ENCODE measurements around the gene CTXND2. TPM values are rescaled to one million over a fixed set of nuclear protein-coding genes. Genes with fewer than 3 reads are reported as not detected.

Gene CTXND2
- total RNA-seq, 1 experiment from 2014 or later: not detected

- no peak for TF ChIP-seq ZBTB33 (IDR thresholded peaks at IDR 0.05; ENCODE audit: extremely low read depth, insufficient replicate concordance, low read length)
- TF ChIP-seq TCF7L2 (IDR thresholded peaks at IDR 0.05; ENCODE audit: borderline replicate concordance, extremely low read depth, insufficient read depth, insufficient read length): no peak
- TF ChIP-seq FOSL1 (IDR thresholded peaks at IDR 0.05; ENCODE audit: low read depth): no peak
- no peak for TF ChIP-seq SRF (IDR thresholded peaks at IDR 0.05; ENCODE audit: low read depth)
These were observed 30.5 kb downstream of the CTXND2 start (continued) for GRCh38 chr1:150917387-150917786.

- BruUV-seq (replicated peaks): no TSS peak
- DNase-seq (ENCODE audit: low read depth, low spot score) (peak; percentile 72), ATAC-seq (peak; percentile 49)
- no peaks in the 10 kb centered on the region for H3K9me2 ChIP-seq (ENCODE audit: insufficient read depth)
- no peaks in the 10 kb centered on the region for H3K9me3 ChIP-seq (ENCODE audit: control insufficient read depth in 1 of 2, insufficient read depth in 1 of 2, low read depth in 1 of 2, low read length in 2 of 2)
- H3K27ac ChIP-seq (ENCODE audit: low read depth, low read length): no peak overlapping the region
- ChIA-PET POLR2A (interaction anchor here (1.2 kb wide), 1 partner anchor 12 kb away, joined by 3 read pairs; no protein-coding TSS in a partner anchor), CTCF (interaction anchor here (0.6 to 2.2 kb wide), 10 partner anchors 10 to 362 kb away, joined by 3 to 10 read pairs (median 4); partner anchors contain the start of genes ANXA9 and ENSA), RAD21 (ENCODE audit: low non-redundant PET in 1 of 2, low total read pairs in 2 of 2, uncharacterized antibody in 2 of 2, unreplicated experiment in 2 of 2) (interaction anchor here in 1 of 2 experiments (1.3 kb wide), 1 partner anchor 293 kb away, joined by 3 read pairs; the partner anchor contains the start of gene ENSA)
- intact Hi-C loops (cut with micrococcal nuclease): loop anchor here (1.0 to 10.0 kb wide), 2 partner anchors 298 to 361 kb away; partner anchors contain the start of gene ENSA
- TF ChIP-seq EGR1 (IDR thresholded peaks at IDR 0.05; ENCODE audit: low read depth) (no peak), CBX3 (IDR thresholded peaks at IDR 0.05; ENCODE audit: low read depth) (peak; percentile 77; the same call in 1 of the 2 replicates), RAD21 (IDR thresholded peaks at IDR 0.05; ENCODE audit: low read depth) (peak; percentile 78), POLR2A (IDR thresholded peaks at IDR 0.05; ENCODE audit: borderline replicate concordance, extremely low read depth, insufficient read depth, insufficient read length) (no peak), YY1 (IDR thresholded peaks at IDR 0.05; ENCODE audit: extremely low read depth, insufficient replicate concordance, low read depth, low read length) (peak; percentile 35), SRF (IDR thresholded peaks at IDR 0.05; ENCODE audit: low read depth) (no peak), FOSL1 (IDR thresholded peaks at IDR 0.05; ENCODE audit: low read depth) (peak; percentile 42; the same call in 1 of the 2 replicates), ATF3 (IDR thresholded peaks at IDR 0.05) (no peak), ZFX (IDR thresholded peaks at IDR 0.05) (no peak), CTCF (IDR thresholded peaks at IDR 0.05 in 2 of 3, conservative IDR thresholded peaks at IDR 0.05 in 1 of 3; ENCODE audit: borderline replicate concordance in 1 of 3, insufficient read depth in 1 of 3, low read depth in 2 of 3, low read length in 2 of 3) (peak; percentile 75 to 82 (median 82)), MAX (IDR thresholded peaks at IDR 0.05) (no peak)
- H3K36me3 ChIP-seq (ENCODE audit: control insufficient read depth in 1 of 2, insufficient read depth in 2 of 2, low read length in 2 of 2): peaks cover 0 to 2% of the 10 kb centered on the region in 2 experiments; a peak in 2 of 4 replicates
- peak overlapping the region; percentile 27 for H3K4me2 ChIP-seq (ENCODE audit: low read length)
- no peaks in the 10 kb centered on the region for H3K27me3 ChIP-seq (ENCODE audit: insufficient read depth, low read length)
- H4K20me1 ChIP-seq (ENCODE audit: insufficient read depth): no peaks in the 10 kb centered on the region
- H3K9ac ChIP-seq (ENCODE audit: low read length): no peak overlapping the region
- peaks cover 11% of the 10 kb centered on the region for H3K79me2 ChIP-seq (ENCODE audit: insufficient read depth, low read length)
- peaks cover 6 to 28% of the 10 kb centered on the region in 2 experiments for H3K4me1 ChIP-seq (ENCODE audit: control insufficient read depth in 1 of 2, insufficient read depth in 2 of 2, low read length in 2 of 2)
- no peak overlapping the region for H3K4me3 ChIP-seq (replicated peaks in 1 of 2; ENCODE audit: low read depth in 1 of 2, low read length in 2 of 2)
- peak overlapping the region; percentile 70 for H2AFZ ChIP-seq (ENCODE audit: low read depth, low read length, poor library complexity, severe bottlenecking)
These were observed 35.6 kb downstream of the CTXND2 start for GRCh38 chr1:150922519-150922975.
